ENCODE data around the gene XRRA1.
"Not testable (repeated sequence)": the region's sequence is repeated elsewhere in the genome, so short reads cannot be mapped to it uniquely, and the experiment has no call there.

Gene XRRA1

GRCh38 chr11:74896311-74896710, 52.6 kb downstream of the XRRA1 start:
- DNase-seq (ENCODE audit: low spot score): no peak

DNA sequence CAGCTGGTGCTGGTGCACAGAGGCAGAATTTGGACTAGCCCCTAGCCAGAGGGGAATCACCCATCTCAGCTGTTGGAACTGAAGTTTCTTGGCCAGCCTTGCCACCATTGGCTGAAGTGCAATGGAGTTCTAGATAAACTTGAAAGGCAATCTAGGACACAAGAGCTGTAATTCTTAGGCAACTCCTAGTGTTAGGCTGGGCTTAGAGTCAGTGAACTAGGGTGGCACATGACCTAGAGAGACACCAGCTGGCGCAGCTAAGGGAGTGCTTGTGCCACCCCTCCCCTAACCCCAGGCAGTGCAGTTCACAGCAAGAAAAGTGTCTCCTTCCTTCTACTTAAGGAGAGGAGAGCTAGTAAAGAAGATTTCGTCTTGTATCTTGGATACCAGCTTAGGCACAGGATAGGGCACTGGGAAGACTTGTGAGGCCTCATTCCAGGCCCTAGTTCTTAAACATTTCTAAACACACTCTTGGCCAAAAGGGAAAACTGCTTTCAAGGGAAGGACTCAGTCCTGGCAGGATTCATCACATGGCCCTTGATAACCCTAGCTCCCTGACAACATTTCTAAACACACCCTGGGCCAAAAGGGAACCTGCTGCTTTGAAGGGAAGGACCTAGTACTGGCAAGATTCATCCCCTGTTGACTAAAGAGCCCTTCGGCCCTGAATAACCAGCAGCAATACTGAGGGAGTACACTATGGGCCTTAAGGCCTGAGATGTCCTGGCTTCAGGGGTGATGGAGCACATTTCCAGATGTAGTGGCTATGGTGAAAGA, 53.4 kb downstream of the XRRA1 start:
- no peak for DNase-seq (ENCODE audit: low spot score)

DNA sequence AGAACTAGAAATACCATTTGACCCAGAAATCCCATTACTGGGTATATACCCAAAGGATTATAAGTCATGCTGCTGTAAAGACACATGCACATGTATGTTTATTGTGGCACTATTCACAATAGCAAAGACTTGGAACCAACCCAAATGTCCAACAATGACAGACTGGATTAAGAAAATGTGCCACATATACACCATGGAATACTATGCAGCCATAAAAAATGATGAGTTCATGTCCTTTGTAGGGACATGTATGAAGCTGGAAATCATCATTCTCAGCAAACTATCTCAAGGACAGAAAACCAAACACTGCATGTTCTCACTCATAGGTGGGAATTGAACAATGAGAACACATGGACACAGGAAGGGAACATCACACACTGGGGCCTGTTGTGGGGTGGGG, 55.9 kb downstream of the XRRA1 start:
- not testable (repeated sequence) for DNase-seq (ENCODE audit: low spot score)

- peak; percentile 9 for DNase-seq (ENCODE audit: low spot score)
Observed at GRCh38 chr11:74877132-74877531, 71.8 kb downstream of the XRRA1 start.

- DNase-seq (ENCODE audit: low spot score): no peak
Observed at GRCh38 chr11:74871037-74871436, 77.9 kb downstream of the XRRA1 start.

GRCh38 chr11:74870485-74870884, 78.4 kb downstream of the XRRA1 start:
- peak; percentile 61 for DNase-seq (ENCODE audit: low spot score)

DNA sequence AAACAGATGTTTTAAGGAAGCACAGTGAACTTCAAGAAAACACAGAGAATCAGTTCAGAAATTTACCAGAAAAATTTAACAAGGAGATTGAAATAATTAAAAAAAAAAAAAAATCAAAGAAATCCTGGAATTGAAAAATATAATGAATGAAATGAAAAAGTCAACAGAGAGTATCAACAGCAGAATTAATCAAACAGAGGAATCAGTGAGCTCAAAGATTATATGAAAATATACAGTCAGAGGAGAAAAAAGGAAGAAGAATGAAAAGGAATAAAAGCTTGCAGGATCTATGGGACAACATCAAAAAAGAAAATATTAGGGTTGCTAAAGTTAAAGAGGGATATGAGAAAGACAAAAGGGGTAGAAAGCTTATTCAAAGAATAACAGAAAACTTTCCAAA, 82.3 kb downstream of the XRRA1 start:
- no peak for DNase-seq (ENCODE audit: low spot score)

DNA sequence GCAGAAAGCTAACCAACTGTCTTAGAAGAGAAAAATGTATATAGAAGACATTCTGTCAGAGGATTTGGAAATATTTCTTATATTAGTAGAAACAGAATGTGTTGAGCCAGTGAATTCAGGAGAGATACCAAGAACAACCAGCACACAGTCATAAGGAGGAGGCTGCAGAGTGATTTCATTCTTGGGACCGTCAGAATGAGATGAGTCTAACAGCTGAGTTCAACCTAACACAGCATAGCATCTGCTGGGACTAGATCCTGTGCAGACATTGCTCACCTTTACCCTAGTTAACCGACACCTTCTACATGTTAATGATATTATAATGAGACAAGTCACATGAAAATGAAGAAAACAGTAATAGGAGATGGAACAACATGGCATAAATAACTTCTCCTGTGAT, 85.5 kb downstream of the XRRA1 start:
- DNase-seq (ENCODE audit: low spot score): no peak

DNA sequence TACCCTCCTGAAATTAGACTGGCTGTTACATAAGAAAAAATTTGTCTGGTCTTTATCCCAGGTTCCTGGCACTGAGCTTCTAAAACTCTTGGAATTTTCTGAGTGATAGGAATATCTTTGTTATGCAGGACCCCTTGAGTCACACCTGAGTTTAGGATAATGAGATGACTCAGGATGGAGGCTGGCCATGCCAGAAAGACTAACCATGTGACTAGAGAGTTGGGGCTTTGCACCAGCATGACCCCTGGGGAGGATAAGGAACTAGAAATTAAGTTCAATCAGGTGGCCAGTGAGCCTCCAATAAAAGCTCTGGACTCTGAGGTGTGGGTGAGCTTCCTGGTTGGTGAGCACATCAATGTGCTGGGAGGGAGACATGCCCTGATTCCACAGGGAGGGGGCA, 88.1 kb downstream of the XRRA1 start:
- DNase-seq (ENCODE audit: low spot score): no peak

DNA sequence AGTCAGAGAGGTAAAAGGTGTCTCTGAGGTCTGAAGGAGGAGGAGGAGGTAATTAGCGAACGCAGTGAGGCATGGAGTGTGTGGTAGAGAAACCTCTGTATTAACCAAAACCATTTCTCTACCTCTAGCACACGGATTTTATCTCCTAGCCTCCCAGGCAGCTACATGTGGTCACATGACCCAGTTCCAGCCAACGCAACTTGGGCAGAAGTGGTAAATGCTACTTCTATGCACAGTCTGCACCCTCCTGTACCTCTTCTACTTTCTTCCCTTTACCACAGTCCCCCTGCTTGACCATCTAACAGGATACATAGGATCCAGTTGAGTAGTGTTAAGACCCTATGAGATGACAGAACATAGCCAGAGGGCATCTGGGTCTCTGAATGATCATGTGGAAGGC, 95.7 kb downstream of the XRRA1 start:
- no peak for DNase-seq (ENCODE audit: low spot score)

GRCh38 chr11:74849525-74850391, 99.1 kb downstream of the XRRA1 start:
- DNase-seq (ENCODE audit: low spot score): no peak

- no peak for DNase-seq (ENCODE audit: low spot score)
Observed at GRCh38 chr11:74847895-74848294, 101.0 kb downstream of the XRRA1 start.

- DNase-seq (ENCODE audit: low spot score): no peak
Observed at GRCh38 chr11:74847395-74847794, 101.5 kb downstream of the XRRA1 start.

DNA sequence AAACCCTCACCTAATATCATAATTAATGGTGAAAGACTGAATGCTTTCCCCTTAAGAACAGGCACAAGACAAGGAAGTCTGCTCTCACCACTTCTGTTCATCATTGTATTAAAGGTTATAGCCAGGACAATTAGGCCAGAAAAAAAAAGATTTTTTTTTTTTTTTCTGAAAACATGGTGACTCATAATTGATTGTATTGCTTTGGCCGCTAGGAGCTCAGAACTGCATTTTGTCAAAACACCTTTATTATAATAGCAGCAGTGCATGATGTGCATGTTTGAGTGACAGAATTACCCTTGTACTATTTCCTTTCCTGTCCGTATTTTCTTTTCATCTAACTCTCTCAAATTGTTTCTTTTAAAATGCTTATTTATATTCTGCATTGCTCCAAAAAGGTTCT, 102.1 kb downstream of the XRRA1 start:
- DNase-seq (ENCODE audit: low spot score): no peak

GRCh38 chr11:74845978-74846517, 102.8 kb downstream of the XRRA1 start:
- DNase-seq (ENCODE audit: low spot score): no peak

DNA sequence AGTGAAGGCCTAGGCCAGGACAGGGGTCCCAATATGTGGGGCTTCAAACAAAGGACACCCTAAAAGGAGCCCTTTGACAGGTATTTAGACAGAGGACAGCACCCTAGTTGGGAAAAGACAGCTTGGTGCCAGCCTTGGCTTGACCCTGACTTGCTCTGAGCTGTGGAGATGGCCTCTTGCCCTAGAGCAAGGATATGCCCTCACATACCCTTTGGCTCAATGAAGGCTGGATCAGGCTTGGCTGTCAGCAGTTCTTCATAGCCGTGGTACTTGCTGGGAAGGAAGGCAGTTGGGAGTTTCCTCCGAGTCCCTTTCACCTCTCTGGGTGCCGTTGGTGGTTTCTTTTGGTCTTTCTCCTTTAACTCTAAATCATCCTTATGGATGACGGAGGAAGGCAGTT, 104.0 kb downstream of the XRRA1 start:
- no peak for DNase-seq (ENCODE audit: low spot score)

- no peak for DNase-seq (ENCODE audit: low spot score)
Observed at GRCh38 chr11:74844072-74844471, 104.8 kb downstream of the XRRA1 start.

DNA sequence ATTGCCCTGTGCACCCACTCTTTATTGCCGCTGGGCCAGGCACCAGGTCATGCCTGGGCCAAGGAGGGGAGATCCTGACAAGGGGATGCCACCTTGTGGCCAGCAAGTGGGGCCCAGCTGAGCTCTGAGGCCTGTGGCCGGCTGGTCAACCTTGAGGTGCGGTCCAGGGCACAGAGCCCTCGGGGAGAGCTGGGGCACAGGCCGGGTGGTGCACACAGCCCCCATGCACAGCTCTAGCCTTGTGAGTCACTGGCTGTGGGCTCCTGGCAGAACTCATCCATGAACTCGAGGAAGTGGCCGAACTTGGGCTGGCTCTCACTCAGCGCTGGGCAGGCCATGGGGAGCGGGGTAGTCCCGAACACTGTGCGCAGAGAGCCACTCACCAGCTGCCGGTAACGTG, 105.9 kb downstream of the XRRA1 start:
- no peak for DNase-seq (ENCODE audit: low spot score)

GRCh38 chr11:74840486-74840885, 108.4 kb downstream of the XRRA1 start:
- DNase-seq (ENCODE audit: low spot score): no peak

GRCh38 chr11:74839971-74840370, 108.9 kb downstream of the XRRA1 start:
- DNase-seq (ENCODE audit: low spot score): no peak

DNA sequence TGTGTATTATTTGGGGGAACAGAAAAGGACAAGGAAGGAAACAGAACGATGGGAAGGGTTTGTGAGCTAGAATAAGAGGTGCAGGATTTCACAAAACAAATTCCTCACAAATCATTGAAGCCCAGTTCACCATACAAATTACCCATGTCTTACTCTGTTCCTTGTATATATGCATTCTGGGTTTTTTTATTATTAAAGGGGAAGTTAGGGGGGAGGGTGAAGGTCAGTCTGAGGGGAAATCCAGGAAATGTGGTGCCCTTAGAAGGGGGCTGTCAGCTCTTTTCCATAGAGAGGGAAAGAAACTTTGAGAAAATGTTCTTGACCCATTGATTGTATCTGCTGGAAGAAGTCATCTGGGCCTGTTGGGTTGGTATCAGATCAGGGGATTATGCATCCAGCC, 109.4 kb downstream of the XRRA1 start:
- DNase-seq (ENCODE audit: low spot score): no peak

- DNase-seq (ENCODE audit: low spot score): no peak
Observed at GRCh38 chr11:74838188-74838587, 110.7 kb downstream of the XRRA1 start.

DNA sequence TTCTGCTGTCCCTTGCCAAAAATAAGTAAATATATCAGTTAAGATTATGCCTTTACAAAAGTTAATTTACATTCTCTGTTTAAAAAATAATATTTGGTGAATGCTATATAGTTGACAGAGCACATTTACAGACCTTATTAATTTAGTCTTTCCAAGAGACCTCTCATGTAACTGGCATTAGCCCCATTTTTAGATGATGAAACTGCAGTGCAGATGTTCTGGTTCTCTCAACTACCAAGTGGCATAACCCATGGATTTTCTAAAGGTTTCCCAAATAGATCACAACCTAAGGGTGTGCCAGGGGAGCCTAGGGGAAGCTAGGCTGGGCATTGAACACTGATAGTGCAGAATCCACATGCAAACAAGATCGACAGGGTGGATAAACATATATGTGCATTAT, 111.7 kb downstream of the XRRA1 start:
- no peak for DNase-seq (ENCODE audit: low spot score)
